ENCODE results near the gene XYLT1.
"Not testable (repeated sequence)": the region's sequence is repeated elsewhere in the genome, so short reads cannot be mapped to it uniquely, and the experiment has no call there.

XYLT1 gene

DNA sequence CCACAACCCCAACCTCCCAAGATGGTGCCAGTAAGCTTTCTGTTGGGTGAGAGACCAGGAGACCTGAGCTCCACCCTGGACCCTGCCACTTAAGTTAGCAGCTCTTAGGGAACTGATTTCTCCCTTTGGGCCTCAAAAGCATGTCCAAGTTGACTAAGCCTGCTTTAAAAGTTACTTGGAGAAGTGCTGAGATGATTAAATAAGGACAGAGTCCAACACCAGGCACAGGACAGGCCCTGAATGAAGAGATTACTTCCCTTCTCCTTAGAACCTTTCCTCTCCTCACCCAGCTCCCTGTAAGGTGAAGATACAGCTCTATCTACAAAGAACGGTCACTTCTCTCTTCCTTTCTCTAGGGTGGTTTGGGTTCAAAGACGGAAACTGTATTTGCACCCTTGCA is 162.6 kb downstream of the XYLT1 start:
- DNase-seq (ENCODE audit: low spot score): no peak

DNA sequence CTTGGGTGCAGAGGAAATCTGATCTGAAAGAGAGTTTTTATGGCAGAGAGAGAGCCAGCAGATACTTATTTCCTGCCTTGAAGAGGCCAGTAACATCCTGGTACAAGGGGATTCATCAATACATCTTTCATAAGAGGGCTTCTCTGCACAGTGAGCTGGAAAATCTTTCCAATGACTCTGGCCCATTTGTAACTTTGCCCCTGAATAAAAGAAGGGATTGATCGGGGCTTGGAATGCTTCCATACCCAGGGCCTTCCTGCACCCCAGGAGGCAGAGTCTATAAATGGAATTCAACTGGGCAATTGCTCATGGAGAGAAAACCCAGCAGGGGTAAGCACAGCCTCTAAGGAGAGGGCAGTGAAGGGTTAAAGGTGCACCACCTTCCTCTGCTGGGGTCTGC is 163.3 kb downstream of the XYLT1 start:
- DNase-seq (ENCODE audit: low spot score): peak; percentile 49

DNA sequence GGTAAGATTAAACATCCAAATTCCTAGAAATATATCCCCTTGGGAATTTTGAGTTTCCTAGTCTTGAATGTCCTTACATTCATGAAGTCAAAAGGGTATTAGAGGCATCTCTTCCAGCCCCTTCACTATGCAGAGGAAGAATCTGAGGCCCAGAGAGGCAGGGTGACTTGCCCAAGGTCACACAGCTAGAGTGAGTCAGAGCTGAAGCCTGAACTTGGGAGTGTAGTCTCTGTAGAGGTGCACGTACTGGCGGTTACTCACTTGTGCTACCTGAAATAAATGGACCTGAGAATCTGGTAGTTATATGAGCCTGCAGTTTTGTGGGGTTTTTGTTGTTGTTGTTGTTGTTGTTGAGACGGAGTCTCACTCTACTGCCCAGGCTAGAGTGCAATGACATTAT is 164.0 kb downstream of the XYLT1 start:
- no peak for DNase-seq (ENCODE audit: low spot score)

DNA sequence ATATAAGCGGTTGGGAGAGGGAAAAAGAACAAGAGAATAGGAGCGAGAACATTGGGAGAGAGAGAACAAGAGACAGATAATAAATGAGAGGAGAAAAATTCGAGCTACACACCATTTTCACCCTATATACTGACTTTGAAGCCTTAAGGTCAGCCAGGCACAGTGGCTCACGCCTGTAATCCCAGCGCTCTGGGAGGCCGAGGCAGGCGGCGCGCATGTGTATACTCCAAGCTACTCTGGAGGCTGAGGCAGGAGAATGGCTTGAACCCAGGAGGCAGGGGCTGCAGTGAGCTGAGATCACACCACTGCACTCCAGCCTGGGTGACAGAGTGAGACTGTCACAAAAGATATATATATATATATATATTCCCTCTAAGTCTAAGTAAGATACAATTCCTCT is 164.5 kb downstream of the XYLT1 start:
- DNase-seq (ENCODE audit: low spot score): not testable (repeated sequence)

DNA sequence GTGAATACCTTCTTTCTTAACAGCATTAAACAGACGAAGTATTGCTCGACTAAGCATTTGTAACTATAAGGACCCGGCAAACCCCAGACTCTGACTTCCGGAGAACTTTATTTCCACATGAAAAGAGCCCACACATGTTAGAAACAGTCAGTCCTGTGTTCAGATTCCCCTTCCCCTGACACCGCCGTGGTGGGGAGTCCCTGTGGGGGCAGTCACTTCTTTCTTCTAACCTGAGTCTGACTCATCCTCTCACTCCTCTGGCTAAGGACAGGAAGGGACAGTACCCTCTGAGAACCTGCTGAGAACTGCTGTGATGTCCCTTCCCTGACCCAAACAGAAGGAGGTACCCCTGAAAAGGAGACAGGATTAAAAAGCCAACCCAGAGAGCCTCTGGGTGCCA is 165.1 kb downstream of the XYLT1 start:
- no peak for DNase-seq (ENCODE audit: low spot score)

DNA sequence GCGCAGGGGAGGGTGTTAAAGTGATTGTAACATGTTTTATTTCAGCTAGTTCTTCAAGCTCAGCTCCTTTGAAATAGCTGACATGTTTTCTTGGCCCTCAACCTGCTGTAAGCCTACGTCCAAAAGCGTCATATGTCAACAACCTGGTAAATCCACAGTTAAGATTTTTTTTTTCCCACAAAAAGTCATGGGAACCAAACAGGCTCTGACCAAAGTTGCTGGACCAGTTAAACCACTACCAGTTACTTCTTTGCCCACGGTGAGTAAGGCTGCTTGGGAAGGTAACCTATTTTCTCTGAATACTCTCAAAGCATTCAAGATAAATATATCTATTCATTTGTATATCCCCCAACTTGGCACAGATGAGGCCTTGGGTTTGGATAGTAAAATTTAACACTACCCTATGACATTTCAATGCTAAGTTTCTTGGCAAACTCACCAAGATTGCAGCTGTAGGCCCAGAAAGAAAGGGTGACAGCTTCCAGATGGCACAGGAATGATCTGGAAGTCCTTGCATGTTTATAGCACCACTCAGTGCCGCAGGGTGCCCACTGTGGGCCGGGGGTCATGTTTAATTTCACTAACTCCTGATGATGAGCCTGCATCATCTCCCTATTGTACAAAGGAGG is 166.2 kb downstream of the XYLT1 start:
- DNase-seq (ENCODE audit: low spot score): no peak

DNA sequence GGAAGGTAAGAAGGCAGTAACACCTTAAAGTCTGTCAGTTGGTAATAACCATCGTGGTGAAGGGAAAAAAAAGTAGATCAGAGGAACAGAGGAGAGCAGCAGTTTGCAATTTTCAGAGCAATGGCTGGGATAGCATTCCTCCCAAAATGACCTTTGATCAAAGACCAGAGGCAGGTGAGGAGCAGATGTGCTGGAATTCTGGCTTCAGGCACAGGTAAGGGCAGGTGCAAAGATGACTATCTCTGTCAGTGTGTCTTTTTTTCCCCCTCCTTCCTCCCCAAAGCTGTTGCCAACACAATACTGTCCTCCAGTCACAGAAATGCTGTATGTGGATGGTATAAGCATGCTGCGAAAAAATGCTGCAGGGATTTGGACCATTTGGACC is 166.7 kb downstream of the XYLT1 start:
- no peak for DNase-seq (ENCODE audit: low spot score)

DNA sequence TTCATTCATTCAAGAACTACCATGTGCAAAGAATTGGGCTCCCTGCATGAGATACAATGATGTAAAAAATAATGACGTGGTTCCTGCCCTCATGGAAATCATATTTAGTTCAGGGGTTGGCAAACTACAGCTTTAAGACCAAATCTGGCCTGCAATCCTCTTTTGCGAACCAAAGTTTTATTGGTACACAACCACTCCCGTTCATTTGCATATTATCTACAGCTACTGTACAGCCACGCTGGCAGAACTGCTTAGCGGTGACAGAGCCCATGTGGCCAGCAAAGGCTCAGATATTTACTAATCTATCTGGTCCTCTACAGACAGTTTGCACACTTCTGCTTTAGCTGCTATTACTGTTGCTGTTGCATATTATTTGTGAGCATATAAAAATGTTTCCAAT is 167.7 kb downstream of the XYLT1 start:
- DNase-seq (ENCODE audit: low spot score): no peak

DNA sequence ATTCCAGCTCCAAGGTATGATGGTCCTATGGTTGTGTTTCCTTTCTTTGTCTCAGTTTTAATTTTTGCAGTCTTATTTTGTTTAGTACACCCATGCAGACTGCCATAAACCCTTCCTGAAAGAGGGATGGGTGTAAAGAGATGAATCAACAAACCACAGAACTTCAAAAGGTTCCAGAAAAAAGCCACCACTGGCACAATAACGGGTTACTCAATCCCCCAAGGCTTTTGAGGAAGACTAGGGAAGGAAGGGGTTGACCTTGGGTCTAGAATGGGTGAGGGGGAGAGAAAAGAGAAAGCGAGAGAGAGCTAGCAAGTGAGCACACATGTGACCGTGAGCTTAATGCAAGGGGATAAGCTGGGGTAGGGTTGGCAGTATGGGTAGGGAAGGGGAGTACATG is 168.1 kb downstream of the XYLT1 start:
- DNase-seq (ENCODE audit: low spot score): no peak

DNA sequence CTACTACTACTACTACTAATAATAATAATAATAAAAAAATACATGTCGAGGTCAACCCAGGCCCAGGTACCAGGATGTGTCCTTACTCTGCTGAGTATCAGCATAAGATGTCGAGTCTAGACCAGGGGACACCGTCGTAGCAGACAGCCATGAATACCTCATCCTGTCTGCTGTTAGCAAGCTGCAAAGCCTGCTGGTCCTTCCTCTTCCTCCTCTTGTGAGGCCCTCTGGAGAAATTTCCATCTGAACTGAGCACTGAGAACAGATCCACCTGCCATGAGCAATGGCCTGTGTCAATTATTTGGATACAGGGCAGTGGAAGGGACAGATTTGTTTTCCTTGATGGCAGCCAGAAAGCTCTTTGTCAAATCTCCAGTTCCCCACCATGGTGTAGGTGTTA is 168.5 kb downstream of the XYLT1 start:
- no peak for DNase-seq (ENCODE audit: low spot score)

DNA sequence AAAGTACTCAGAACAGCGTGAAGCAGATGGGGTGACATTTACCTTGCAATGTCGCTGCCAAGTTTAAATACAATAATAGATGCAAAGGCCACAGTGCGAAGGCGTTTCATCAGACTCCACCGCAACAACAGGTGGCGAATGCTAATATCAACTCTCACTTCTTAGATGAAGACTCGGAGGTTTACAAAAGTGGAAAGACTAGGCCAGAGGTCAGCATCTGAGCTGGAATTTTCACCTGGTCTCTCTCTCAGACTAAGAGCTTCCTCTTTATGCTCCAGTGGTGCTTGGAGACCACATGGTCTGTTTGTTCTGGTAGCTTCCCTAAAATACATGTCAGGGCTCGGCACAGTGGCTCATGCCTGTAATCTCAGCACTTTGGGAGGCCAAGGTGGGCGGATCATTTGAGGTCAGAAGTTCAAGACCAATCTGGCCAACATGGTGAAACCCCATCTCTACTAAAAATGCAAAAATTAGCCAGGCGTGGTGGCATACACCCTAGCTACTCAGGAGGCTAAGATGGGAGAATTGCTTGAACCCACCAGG is 169.1 kb downstream of the XYLT1 start:
- peak; percentile 26 for DNase-seq (ENCODE audit: low spot score)

DNA sequence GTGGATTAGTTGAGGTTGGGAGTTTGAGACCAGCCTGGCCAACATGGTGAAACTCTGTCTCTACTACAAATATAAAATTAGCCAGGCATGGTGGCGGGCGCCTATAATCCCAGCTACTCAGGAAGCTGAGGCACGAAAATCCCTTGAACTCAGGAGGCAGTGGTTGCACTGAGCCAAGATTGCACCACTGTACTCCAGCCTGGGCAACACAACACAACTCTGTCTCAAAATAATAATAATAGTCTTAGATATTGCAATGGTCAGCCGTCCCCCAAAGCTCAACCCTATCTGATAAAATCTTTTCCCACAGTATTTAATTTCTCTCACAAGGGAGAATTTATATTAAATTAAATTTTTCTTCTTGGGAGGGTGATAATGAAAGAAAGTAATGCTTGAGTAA is 169.6 kb downstream of the XYLT1 start:
- no peak for DNase-seq (ENCODE audit: low spot score)

DNA sequence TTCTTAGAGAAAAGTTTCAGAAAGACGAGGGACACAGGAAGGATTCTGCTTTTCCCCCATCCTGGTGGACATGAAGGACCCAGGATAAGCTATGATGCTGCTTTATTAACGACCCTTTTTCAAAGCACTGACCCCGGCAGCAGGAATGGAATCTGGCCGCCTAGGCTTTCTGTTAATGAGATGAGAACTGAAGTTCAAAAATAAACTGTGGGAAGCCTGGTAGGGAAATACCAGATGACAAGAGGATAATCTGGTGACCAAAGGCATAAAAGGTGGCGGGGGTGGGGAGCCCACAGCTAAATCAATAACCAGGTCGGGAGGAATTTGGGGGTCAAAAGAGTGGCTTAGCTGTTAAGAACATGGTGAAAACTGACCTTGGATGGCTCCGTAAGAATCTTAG is 171.0 kb downstream of the XYLT1 start:
- DNase-seq (ENCODE audit: low spot score): no peak

DNA sequence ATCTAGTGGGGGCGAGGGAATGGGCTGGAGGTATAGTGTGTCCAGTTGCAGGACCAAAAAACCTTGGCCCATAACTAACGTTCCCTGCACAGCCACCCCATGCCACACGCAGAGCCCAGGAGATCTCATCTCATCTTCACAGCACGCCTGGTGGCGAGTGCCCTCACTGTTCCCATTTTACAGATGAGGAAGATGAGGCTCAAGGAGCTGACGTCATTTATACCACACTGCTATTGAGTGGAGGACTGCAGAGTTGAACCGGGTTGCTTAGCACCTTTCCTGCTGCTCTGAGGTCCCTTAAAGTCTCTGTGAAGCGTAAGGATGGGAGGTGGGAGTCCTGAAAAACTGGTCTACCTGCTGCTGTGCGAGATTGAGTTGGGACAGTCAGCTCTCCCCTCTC is 172.5 kb downstream of the XYLT1 start:
- DNase-seq (ENCODE audit: low spot score): no peak

DNA sequence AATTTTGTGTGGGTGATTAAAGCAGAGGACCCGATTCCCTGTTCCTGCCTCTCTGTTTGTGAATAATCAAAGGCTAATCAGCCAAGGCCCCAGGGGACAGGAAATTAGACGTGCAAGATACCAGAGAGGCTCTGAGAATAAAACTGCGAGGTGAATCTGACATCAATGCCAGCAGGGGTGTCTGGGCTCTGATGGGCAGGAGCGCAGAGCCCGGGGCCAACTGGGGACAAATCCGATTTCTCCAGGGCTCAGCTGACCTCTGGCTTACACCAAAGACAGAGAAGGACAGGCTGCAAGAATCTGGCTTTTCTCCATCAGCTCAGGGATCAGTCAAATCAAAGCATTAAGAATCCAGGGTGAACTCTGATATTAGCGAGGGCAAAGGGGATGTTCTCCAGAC is 174.3 kb downstream of the XYLT1 start:
- no peak for DNase-seq (ENCODE audit: low spot score)

DNA sequence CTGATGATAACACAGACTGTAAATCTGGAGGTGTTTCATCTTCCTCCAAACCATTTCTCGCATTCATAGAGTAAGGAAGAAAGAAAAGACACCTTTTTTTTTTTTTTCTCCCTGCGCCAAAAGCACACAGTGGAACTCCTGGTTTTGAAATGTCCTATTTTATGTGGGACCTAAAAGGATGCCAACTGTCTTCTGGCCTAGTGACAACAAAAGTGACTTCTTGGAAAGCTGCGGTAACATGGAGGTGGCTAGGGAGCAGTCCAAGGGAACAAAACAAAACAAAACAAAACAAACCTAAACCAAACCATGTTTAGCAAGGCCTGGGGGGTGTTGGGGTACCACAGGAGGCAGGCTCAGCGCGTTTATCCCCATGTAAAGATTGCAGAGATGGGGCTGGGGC is 174.8 kb downstream of the XYLT1 start:
- DNase-seq (ENCODE audit: low spot score): no peak

DNA sequence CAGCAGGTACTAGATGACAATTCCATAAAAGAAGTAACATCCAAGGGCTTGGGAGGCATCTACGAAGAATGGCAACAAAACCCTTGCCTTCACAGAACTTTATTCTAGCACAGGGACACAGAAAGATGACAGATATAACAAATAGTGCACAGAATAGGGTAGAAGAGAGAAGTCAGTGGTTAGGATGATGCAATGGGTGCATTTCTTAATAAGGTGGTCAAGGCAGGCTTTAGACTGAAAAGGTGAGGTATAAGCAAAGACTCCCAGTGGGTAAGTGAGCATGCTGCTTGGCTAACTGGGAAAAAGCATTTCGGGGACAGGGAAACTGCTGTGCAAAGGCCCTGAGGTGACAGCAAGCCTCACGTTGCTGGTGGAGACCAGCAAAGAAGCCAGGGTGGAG is 175.9 kb downstream of the XYLT1 start:
- no peak for DNase-seq (ENCODE audit: low spot score)

DNA sequence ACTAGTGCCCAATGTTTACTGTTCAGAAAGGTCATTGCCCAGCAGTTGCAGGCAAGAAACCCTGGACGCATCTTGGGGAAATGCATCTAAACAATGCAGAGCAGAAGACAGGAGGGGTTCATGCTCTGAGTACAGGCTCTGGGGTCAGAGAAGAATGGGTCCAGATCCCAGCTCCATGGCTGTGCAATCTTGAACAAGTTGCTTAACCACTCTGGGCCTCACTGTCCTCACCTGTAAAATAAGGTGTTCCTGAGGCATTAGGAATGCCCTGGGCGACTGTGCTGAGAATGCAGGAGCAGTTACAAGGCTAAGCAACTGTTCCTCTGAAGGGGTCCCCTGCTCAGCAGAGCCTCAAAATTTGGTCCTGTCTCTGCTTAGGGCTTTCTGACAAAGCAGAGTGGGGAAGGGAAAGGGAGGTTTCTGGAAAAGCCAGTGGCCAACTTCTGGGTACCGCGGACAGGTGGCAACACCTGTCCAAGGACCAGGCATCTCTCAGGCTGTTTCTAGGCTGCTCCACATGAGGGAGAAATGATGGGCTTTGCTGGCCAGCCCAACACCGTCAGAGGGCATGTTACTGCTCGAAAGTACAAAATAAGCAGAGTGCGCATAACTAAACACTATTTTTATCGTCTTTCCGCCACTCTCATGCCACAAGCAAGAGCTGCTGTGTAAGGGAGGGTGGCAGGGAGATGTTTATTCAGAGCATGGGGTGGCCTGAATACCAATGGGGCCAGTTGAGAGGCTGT is 176.8 kb downstream of the XYLT1 start:
- no peak for DNase-seq (ENCODE audit: low spot score)

DNA sequence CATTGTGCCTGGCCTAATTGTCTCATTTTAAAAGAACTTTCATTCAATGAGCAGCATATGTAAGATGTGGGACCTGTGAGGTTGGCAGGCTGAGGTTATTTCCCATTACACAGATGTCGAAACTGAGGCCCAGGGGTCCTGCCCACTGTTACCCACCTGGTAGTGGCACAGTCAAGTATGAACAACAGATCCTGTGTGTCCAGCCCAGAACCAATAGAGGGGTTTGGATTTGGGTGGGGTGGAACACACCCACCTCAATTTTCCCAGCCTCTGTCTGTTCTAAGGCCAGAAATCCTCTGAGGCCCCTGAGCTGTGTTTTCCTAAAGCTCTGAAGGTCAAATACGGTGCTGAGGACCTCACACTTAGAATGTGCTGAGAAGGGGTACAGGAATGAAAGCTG is 179.5 kb downstream of the XYLT1 start:
- no peak for DNase-seq (ENCODE audit: low spot score)

DNA sequence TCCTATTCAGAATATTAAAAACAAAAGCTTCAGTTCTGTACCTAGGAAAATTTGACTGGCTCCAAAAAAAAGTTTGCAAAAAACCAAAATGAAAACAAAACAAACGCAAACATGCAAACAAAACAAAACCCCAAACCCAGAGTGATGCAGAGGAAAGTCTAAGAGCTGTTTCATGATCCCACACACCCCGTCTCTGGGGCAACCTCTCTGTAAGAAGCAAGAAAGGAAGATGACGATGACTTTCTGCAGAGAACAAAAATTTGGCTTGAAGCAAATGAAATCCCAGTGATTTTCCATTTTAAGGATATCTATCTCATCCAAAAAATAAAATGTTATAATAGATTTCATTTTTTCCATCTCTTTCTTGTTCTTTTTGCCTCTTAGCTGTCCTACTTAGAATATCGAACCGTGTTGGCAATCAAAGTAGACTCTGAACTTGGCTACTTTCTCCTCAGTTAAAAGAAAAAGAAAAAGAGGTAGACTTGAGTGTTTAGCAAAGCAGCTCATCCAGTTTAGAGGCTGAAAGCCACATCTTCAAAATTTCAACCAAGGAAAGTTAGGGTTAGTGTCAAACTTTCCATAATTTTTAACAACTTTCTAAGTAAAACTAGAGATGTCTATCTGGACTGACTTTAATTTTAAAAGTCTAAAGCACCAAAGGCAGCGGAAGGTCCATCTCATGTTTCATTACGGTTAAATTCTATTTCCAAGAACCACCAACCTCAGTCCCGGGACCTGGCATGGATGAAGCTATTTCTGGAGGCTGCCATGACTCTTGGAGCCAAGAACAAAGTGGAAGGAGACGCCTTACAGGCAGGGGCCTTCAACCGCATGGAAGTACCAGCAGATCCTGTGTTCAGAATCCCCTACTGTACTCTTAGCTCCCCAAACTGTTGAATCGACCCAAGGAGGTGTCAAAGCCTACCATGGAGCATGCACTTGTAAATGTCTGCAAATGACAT is 180.8 kb downstream of the XYLT1 start:
- no peak for DNase-seq (ENCODE audit: low spot score)

DNA sequence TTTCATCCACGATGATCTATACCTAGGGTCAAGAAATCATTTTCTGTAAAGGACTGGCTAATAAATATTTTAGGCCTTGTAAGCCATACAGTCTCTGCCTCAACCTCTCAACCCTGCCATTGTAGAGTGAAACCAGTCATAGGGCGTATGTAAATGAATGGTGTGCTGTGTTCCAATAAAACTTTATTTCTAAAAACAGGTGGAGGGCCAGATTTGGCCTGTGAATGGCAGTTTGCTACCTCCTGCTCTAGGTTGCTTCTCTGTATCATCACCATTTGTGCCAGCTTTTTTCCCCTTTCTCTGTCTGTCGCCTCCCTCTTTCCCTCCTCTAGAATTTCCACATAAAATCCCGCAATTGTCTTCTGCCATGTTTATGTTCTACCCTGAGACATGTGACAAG is 181.7 kb downstream of the XYLT1 start:
- no peak for DNase-seq (ENCODE audit: low spot score)

DNA sequence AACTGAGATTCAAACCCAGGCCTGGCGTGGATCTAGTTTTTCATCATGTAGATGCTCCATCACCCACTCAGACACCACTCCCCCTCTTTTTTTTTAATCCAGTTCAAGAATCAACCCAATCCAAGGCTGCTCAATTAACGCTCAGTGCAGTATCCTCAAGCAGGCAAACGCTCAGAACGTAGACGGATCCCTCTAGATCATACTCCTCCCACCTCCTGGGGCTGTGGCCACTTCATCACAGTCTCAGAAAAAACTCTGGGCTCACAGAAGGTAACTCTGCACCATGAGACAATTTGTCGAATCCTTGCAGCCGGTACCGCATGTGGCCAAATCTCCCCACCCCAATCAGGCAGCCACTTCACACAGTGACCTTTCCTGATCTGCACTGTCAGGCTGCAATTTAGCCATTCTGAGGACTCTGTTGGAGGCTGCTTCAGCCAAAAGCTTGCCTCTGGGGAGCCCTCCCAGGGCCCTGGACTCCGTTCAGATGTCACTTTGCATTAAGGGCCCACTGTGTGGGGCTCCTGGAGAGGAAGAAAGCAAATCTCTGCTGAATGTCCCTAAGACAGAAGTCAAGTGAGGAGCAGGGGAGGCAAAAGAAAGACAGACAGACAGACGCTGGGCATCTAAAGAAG is 183.5 kb downstream of the XYLT1 start:
- DNase-seq (ENCODE audit: low spot score): no peak
